Memory B cell (primary cell): ENCODE measurements around the gene TMEM202.
"Not testable (repeated sequence)": the region's sequence is repeated elsewhere in the genome, so short reads cannot be mapped to it uniquely, and the experiment has no call there.

Source experiments
- ATAC-seq: fragments of 150-1000 bp; cut with Tn5 transposase; 2 replicates; pipeline ENCODE4 v1.10.0; 2021; ENCODE audit warnings: low read depth, mild to moderate bottlenecking, moderate library complexity
- DNase-seq, 2 donors: peaks; one replicate each; pipeline ENCODE4 v3.0.0; 2022; ENCODE audit warnings: low spot score in 2 of 2
- H3K27ac Mint-ChIP-seq: one replicate; pipeline ENCODE4 v1.8.0; 2022; ENCODE audit warnings: mild to moderate bottlenecking, moderate library complexity, mixed read lengths
- H3K27me3 Mint-ChIP-seq: one replicate; pipeline ENCODE4 v1.8.0; 2022; ENCODE audit warnings: mixed read lengths
- H3K36me3 Mint-ChIP-seq: one replicate; pipeline ENCODE4 v1.8.0; 2022; ENCODE audit warnings: mild to moderate bottlenecking, mixed read lengths
- H3K4me1 Mint-ChIP-seq: one replicate; pipeline ENCODE4 v1.8.0; 2022; ENCODE audit warnings: mixed read lengths
- H3K4me3 Mint-ChIP-seq: one replicate; pipeline ENCODE4 v1.8.0; 2022; ENCODE audit warnings: mild to moderate bottlenecking, moderate library complexity, mixed read lengths
- H3K9me3 Mint-ChIP-seq: one replicate; pipeline ENCODE4 v1.8.0; 2022; ENCODE audit warnings: mixed read lengths

TMEM202 gene

GRCh38 chr15:72415304-72415703 lies 17.2 kb downstream of the TMEM202 start:
- H3K9me3 Mint-ChIP-seq = no peaks in the 10 kb centered on the region
- H3K4me1 Mint-ChIP-seq = no peaks in the 10 kb centered on the region
- H3K27me3 Mint-ChIP-seq = peaks cover 9% of the 10 kb centered on the region
- H3K27ac Mint-ChIP-seq = no peak overlapping the region
- H3K4me3 Mint-ChIP-seq = no peak overlapping the region
- DNase-seq (no peak), ATAC-seq (no peak)
- H3K36me3 Mint-ChIP-seq = no peaks in the 10 kb centered on the region

- not testable (repeated sequence) for H3K4me3 Mint-ChIP-seq, H3K27ac Mint-ChIP-seq, ATAC-seq, H3K36me3 Mint-ChIP-seq, DNase-seq, H3K9me3 Mint-ChIP-seq, H3K27me3 Mint-ChIP-seq, H3K4me1 Mint-ChIP-seq
These were observed 21.7 kb downstream of the TMEM202 start for GRCh38 chr15:72419768-72420167.

DNA sequence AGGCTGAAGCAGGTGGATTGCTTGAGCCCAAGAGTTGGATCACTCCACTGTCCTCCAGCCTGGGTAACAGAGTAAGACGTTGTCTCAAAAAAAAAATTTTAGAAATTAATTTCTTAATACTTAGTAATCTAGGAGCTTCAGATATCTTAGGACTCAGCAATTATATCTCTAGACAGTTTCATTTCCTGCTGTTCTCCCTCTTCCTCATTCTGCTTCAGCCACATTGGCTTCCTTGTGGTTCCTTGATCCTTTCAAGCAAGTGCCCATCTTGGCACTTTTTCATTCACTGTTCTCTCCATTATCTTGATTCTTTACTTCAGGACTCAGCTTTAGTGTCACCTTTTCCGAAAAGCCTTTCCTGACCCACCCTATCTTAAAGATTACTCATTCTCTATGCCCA lies 22.5 kb downstream of the TMEM202 start:
- Mint-ChIP-seq H3K9me3 (peaks cover 4% of the 10 kb centered on the region), H3K36me3 (no peaks in the 10 kb centered on the region), H3K4me1 (peaks cover 3% of the 10 kb centered on the region), H3K27ac (no peak overlapping the region), H3K4me3 (no peak overlapping the region), H3K27me3 (no peaks in the 10 kb centered on the region)
- peak; percentile 64 for ATAC-seq
- no peak for DNase-seq

GRCh38 chr15:72421484-72421883 lies 23.4 kb downstream of the TMEM202 start:
- DNase-seq (no peak), ATAC-seq (no peak)
- Mint-ChIP-seq H3K27me3 (no peaks in the 10 kb centered on the region), H3K36me3 (peaks cover 1% of the 10 kb centered on the region), H3K4me3 (no peak overlapping the region), H3K27ac (no peak overlapping the region), H3K9me3 (peaks cover 7% of the 10 kb centered on the region), H3K4me1 (peaks cover 3% of the 10 kb centered on the region)

DNA sequence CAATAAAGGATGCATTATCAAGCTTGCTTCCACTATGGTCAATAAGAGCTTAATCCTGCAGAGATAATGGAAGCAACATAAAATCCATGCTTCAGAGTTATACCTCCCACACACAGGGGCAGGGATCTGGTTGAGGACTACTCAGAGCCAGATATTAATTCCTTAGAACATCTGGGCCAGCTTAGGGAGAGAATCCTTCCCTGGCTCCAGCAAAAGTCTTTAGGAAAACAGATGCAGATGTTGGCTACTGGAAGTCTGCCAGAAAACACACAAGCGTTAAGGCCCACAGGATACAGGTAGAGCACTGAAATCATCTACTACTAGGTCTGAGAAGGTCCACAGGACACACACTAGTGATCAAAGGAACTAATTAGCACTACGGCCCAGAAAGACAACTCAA lies 25.2 kb downstream of the TMEM202 start:
- DNase-seq (no peak), ATAC-seq (no peak)
- no peak overlapping the region for H3K4me3 Mint-ChIP-seq
- no peak overlapping the region for H3K27ac Mint-ChIP-seq
- peaks cover 1% of the 10 kb centered on the region for H3K27me3 Mint-ChIP-seq
- H3K9me3 Mint-ChIP-seq = peaks cover 16% of the 10 kb centered on the region
- H3K4me1 Mint-ChIP-seq = peaks cover 3% of the 10 kb centered on the region
- H3K36me3 Mint-ChIP-seq = peaks cover 6% of the 10 kb centered on the region

- no peak overlapping the region for H3K4me3 Mint-ChIP-seq
- H3K4me1 Mint-ChIP-seq = no peaks in the 10 kb centered on the region
- H3K27ac Mint-ChIP-seq = no peak overlapping the region
- peaks cover 16% of the 10 kb centered on the region for H3K9me3 Mint-ChIP-seq
- ATAC-seq (no peak), DNase-seq (no peak)
- peaks cover 1% of the 10 kb centered on the region for H3K27me3 Mint-ChIP-seq
- H3K36me3 Mint-ChIP-seq = peaks cover 6% of the 10 kb centered on the region
These were observed 28.6 kb downstream of the TMEM202 start for GRCh38 chr15:72426753-72427152.

DNA sequence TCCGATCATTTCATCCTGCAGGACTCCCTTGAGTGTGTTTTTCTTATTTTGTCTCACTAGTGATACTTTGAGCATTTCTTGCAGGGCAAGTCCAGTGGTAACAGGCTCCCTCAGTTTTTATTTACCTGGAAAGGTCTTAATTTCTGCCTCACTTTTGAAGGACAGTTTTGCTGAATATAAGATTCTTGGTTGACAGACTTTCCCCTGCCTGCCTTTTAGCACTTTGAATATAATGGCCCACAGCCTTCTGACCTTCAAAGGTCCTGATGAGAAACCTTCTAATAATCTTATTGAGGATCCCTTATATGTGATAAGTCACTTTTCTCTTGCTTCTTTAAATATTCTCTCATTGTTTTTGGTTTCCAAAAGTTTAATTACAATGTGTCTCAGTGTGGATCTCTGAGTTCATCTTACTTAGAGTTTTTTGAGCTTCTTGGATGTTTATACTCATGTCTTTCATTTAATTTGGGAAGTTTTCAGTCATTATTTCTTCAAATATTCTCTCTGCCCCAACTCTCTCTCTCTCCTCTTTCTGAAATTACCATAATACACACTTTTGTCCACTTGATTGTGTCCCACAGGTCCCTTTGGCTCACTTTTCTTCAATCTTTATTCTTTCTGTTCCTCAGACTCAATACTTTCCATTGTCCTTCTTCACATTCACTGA lies 39.7 kb downstream of the TMEM202 start:
- ATAC-seq = no peak
- peaks cover 4% of the 10 kb centered on the region for H3K36me3 Mint-ChIP-seq
- no peak overlapping the region for H3K27ac Mint-ChIP-seq
- H3K27me3 Mint-ChIP-seq = peaks cover 6% of the 10 kb centered on the region
- H3K9me3 Mint-ChIP-seq = peaks cover 8% of the 10 kb centered on the region
- H3K4me1 Mint-ChIP-seq = no peaks in the 10 kb centered on the region
- no peak for DNase-seq
- no peak overlapping the region for H3K4me3 Mint-ChIP-seq

GRCh38 chr15:72442848-72443247 lies 44.7 kb downstream of the TMEM202 start:
- not testable (repeated sequence) for H3K4me3 Mint-ChIP-seq, H3K36me3 Mint-ChIP-seq, H3K27me3 Mint-ChIP-seq, H3K27ac Mint-ChIP-seq, ATAC-seq, DNase-seq, H3K9me3 Mint-ChIP-seq, H3K4me1 Mint-ChIP-seq

GRCh38 chr15:72445426-72445825 lies 47.3 kb downstream of the TMEM202 start:
- ATAC-seq (no peak), DNase-seq (no peak)
- H3K4me3 Mint-ChIP-seq = no peak overlapping the region
- no peaks in the 10 kb centered on the region for H3K9me3 Mint-ChIP-seq
- H3K27me3 Mint-ChIP-seq = peaks cover 6% of the 10 kb centered on the region
- H3K4me1 Mint-ChIP-seq = no peaks in the 10 kb centered on the region
- no peaks in the 10 kb centered on the region for H3K36me3 Mint-ChIP-seq
- H3K27ac Mint-ChIP-seq = no peak overlapping the region

GRCh38 chr15:72450805-72451204 lies 52.7 kb downstream of the TMEM202 start:
- H3K27me3 Mint-ChIP-seq = peaks cover 2% of the 10 kb centered on the region
- DNase-seq (no peak), ATAC-seq (no peak)
- no peaks in the 10 kb centered on the region for H3K4me1 Mint-ChIP-seq
- H3K4me3 Mint-ChIP-seq = no peak overlapping the region
- no peaks in the 10 kb centered on the region for H3K9me3 Mint-ChIP-seq
- H3K27ac Mint-ChIP-seq = no peak overlapping the region
- H3K36me3 Mint-ChIP-seq = no peaks in the 10 kb centered on the region

DNA sequence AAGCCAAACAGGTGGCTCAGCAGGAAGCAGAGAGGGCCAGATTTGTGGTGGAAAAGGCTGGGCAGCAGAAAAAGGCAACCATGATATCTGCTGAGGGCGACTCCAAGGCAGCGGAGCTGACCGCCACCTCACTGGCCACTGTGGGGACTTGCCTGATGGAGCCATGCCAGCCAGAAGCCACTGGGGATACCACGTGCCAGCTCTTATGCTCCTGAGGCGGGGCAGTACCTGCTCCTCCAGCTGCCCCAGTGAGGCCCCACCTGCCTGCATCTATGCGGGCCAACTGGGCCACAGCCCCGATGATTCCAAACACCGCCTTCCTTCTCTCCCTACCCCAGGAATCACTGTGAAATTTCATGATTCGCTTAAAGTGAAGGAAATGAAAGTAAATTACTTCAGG lies 53.1 kb downstream of the TMEM202 start:
- Mint-ChIP-seq H3K4me1 (no peaks in the 10 kb centered on the region), H3K27ac (no peak overlapping the region), H3K27me3 (peaks cover 2% of the 10 kb centered on the region), H3K36me3 (no peaks in the 10 kb centered on the region), H3K9me3 (no peaks in the 10 kb centered on the region), H3K4me3 (no peak overlapping the region)
- DNase-seq (no peak), ATAC-seq (no peak)

- no peak for DNase-seq
- Mint-ChIP-seq H3K4me3 (no peak overlapping the region), H3K36me3 (peaks cover 2% of the 10 kb centered on the region), H3K4me1 (peaks cover under 1% of the 10 kb centered on the region), H3K27me3 (peaks cover 3% of the 10 kb centered on the region), H3K9me3 (no peaks in the 10 kb centered on the region), H3K27ac (no peak overlapping the region)
- ATAC-seq = no peak
These were observed 58.6 kb downstream of the TMEM202 start for GRCh38 chr15:72456684-72457083.
